ENCODE measurements around the gene DCUN1D1. TPM values are rescaled to one million over a fixed set of nuclear protein-coding genes. Genes with fewer than 3 reads are reported as not detected.

DCUN1D1 gene
- polyA plus RNA-seq, 3 donors: 6.1 to 37.6 (median 26.9) TPM

DNA sequence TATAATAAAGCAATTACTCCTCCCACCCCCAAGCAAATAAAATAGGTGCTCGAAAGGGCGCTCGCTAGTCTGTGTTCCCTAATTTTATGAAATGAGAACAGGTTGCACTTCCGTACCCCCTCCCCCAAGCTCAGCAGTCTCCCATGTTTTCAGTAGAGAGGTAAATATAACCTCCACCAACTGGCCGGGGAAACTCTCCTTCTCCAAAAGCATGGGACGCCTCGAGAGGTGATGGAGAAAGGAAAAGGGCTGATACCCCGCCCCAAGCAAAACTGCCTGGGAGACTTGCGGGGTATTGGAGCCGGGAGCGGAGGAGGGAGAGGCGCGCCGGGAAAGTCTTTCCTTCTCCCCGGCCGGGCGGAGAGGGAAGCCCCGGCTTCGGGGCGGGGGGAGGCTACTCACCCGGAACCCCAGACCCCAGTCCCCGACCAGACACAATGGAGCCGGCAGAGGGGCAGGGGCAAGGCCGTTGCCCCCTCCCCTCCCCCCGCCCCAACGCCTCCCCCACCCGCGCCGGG, 605 bp downstream of the DCUN1D1 start:
- Mint-ChIP-seq H3K9me3 (no peaks in the 10 kb centered on the region), H3K27me3 (ENCODE audit: low read depth in 3 of 3) (no peaks in the 10 kb centered on the region), H3K4me1 (peaks cover 36% of the 10 kb centered on the region), H3K27ac (peak overlapping the region; percentile 83 to 94 (median 89)), H3K36me3 (peaks cover 0 to 2% of the 10 kb centered on the region in 2 donors), H3K4me3 (peak overlapping the region; percentile 95)
- TF ChIP-seq, protein P1, sequence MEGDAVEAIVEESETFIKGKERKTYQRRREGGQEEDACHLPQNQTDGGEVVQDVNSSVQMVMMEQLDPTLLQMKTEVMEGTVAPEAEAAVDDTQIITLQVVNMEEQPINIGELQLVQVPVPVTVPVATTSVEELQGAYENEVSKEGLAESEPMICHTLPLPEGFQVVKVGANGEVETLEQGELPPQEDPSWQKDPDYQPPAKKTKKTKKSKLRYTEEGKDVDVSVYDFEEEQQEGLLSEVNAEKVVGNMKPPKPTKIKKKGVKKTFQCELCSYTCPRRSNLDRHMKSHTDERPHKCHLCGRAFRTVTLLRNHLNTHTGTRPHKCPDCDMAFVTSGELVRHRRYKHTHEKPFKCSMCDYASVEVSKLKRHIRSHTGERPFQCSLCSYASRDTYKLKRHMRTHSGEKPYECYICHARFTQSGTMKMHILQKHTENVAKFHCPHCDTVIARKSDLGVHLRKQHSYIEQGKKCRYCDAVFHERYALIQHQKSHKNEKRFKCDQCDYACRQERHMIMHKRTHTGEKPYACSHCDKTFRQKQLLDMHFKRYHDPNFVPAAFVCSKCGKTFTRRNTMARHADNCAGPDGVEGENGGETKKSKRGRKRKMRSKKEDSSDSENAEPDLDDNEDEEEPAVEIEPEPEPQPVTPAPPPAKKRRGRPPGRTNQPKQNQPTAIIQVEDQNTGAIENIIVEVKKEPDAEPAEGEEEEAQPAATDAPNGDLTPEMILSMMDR (IDR thresholded peaks at IDR 0.05): no peak
- Histone ChIP-seq H3K9me3 (replicated peaks in 1 of 2; ENCODE audit: control insufficient read depth in 1 of 2, insufficient read depth in 1 of 2, low read length in 2 of 2) (no peaks in the 10 kb centered on the region), H3K36me3 (replicated peaks in 1 of 2; ENCODE audit: control insufficient read depth in 1 of 2, insufficient read depth in 2 of 2, low read length in 2 of 2) (no peaks in the 10 kb centered on the region), H3K4me3 (replicated peaks in 1 of 3; ENCODE audit: low read depth in 2 of 3, low read length in 3 of 3) (peak overlapping the region; percentile 91 to 99 (median 95)), H3K79me2 (ENCODE audit: insufficient read depth, low read length) (peaks cover 52% of the 10 kb centered on the region), H3K9ac (ENCODE audit: insufficient read depth, low read length, poor library complexity, severe bottlenecking) (peak overlapping the region; percentile 83), H2AFZ (ENCODE audit: insufficient read depth, low read depth, low read length, poor library complexity, severe bottlenecking) (peak overlapping the region; percentile 88), H3K27me3 (ENCODE audit: control insufficient read depth in 2 of 2, insufficient read depth in 2 of 2, low read length in 2 of 2) (no peaks in the 10 kb centered on the region), H3K4me2 (replicated peaks; ENCODE audit: extremely low read depth, low read length, poor library complexity, severe bottlenecking) (peak overlapping the region; percentile 92), H3K27ac (ENCODE audit: low read depth in 1 of 2, low read length in 2 of 2) (peak overlapping the region; percentile 85 to 86), H4K20me1 (ENCODE audit: insufficient read depth, low read length) (peaks cover 46% of the 10 kb centered on the region), H3K4me1 (ENCODE audit: control insufficient read depth in 1 of 2, insufficient read depth in 2 of 2, low read length in 2 of 2) (peaks cover 14 to 26% of the 10 kb centered on the region in 2 donors)
- WGBS (ENCODE audit: insufficient coverage): 0% methylated on average over 13 of the region's 29 CpGs
- peak in 2 of 3 donors; percentile 39 to 44 for DNase-seq
- intact Hi-C loops (cut with micrococcal nuclease): no loop called here

DNA sequence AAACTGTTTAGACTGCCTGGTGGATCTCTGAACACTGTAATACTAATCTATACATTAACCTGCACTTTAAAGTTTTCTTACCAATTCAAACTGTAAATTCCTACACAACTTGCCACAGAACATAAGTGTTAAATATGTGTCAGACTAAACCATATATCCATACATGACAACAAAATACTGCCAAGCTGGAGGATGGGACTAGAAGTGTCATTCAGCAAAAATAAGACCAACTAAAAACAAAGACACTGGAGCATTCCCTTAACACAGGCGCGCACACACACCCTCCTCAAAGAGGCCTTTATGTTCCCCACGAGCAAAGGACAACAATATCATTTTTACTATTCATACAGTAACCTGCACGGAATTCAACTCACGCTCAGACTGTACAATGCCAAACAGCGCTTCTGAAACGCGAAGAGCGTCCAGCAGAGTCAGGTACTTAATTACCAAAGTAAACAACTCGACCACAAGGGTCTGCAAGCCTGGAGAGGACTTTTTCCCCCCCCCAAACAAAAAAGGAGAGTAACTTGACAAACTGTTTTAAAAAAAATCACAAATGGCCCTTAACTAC, 1.1 kb downstream of the DCUN1D1 start:
- peaks cover 0 to 2% of the 10 kb centered on the region in 2 donors for H3K36me3 Mint-ChIP-seq
- peaks cover 14 to 26% of the 10 kb centered on the region in 2 donors for H3K4me1 ChIP-seq (ENCODE audit: control insufficient read depth in 1 of 2, insufficient read depth in 2 of 2, low read length in 2 of 2)
- TF ChIP-seq, protein P1 (IDR thresholded peaks at IDR 0.05): no peak
- H3K9ac ChIP-seq (ENCODE audit: insufficient read depth, low read length, poor library complexity, severe bottlenecking): peak overlapping the region; percentile 83
- peak overlapping the region in 1 of 2 donors; percentile 86 for H3K27ac ChIP-seq (ENCODE audit: low read depth in 1 of 2, low read length in 2 of 2)
- peak overlapping the region; percentile 79 to 94 (median 89) for H3K27ac Mint-ChIP-seq
- no peaks in the 10 kb centered on the region for H3K27me3 Mint-ChIP-seq (ENCODE audit: low read depth in 3 of 3)
- no peak for DNase-seq
- peak overlapping the region; percentile 88 for H2AFZ ChIP-seq (ENCODE audit: insufficient read depth, low read depth, low read length, poor library complexity, severe bottlenecking)
- H3K4me3 ChIP-seq (replicated peaks in 1 of 3; ENCODE audit: low read depth in 2 of 3, low read length in 3 of 3): peak overlapping the region; percentile 91 to 99 (median 95)
- H3K4me1 Mint-ChIP-seq: peaks cover 36% of the 10 kb centered on the region
- peak overlapping the region; percentile 95 for H3K4me3 Mint-ChIP-seq
- H3K79me2 ChIP-seq (ENCODE audit: insufficient read depth, low read length): peaks cover 58% of the 10 kb centered on the region
- no peaks in the 10 kb centered on the region for H3K36me3 ChIP-seq (replicated peaks in 1 of 2; ENCODE audit: control insufficient read depth in 1 of 2, insufficient read depth in 2 of 2, low read length in 2 of 2)
- H3K9me3 Mint-ChIP-seq: no peaks in the 10 kb centered on the region
- H3K9me3 ChIP-seq (replicated peaks in 1 of 2; ENCODE audit: control insufficient read depth in 1 of 2, insufficient read depth in 1 of 2, low read length in 2 of 2): no peaks in the 10 kb centered on the region
- H4K20me1 ChIP-seq (ENCODE audit: insufficient read depth, low read length): peaks cover 52% of the 10 kb centered on the region
- intact Hi-C loops (cut with micrococcal nuclease): no loop called here
- 11% methylated on average over 8 of the region's 10 CpGs for WGBS (ENCODE audit: insufficient coverage)
- peak overlapping the region; percentile 92 for H3K4me2 ChIP-seq (replicated peaks; ENCODE audit: extremely low read depth, low read length, poor library complexity, severe bottlenecking)
- no peaks in the 10 kb centered on the region for H3K27me3 ChIP-seq (ENCODE audit: control insufficient read depth in 2 of 2, insufficient read depth in 2 of 2, low read length in 2 of 2)

All from CD14-positive monocyte (primary cell).